H1 (cell line): ENCODE measurements around the gene STEAP2. TPM values are rescaled to one million over a fixed set of nuclear protein-coding genes. Genes with fewer than 3 reads are reported as not detected.

Experiments
- CTCF ChIA-PET: fragments of 300-600 bp; sonication (Branson Sonifier 250); formaldehyde crosslinking; loops from one replicate; lab custom pipeline; 2021; ENCODE audit not compliant: partially characterized antibody; lab: Charles Lee
- POLR2A ChIA-PET: fragments of 300-600 bp; sonication (Branson Sonifier 250); formaldehyde crosslinking; loops from one replicate; lab custom pipeline; 2021; ENCODE audit warnings: inconsistent platforms; ENCODE audit not compliant: partially characterized antibody; lab: Charles Lee
- DNase-seq, 2 experiments: peaks; one replicate each; pipeline versions ENCODE4 v3.0.0 to v3.0.0-alpha.2; 2010 to 2022; ENCODE audit warnings: low spot score in 2 of 2, low read depth in 1 of 2, mixed read lengths in 1 of 2
- FAIRE-seq: peaks from 2 replicates; lab custom pipeline; 2011; peaks lifted over from hg19 to GRCh38; lab: Jason Lieb, UNC
- H2AFZ ChIP-seq: 2 replicates; pipeline ENCODE4 v1.8.1; 2012; ENCODE audit warnings: low read length, inconsistent platforms
- H2AK5ac ChIP-seq: 2 replicates; pipeline ENCODE4 v1.6.1; 2013; ENCODE audit warnings: low read depth, low read length
- H2BK120ac ChIP-seq: replicated peaks from 2 replicates; pipeline ENCODE3; 2013; ENCODE audit warnings: low read depth, low read length, inconsistent platforms
- H2BK12ac ChIP-seq: 2 replicates; pipeline ENCODE4 v1.6.1; 2013; ENCODE audit warnings: low read depth, low read length
- H2BK15ac ChIP-seq: 2 replicates; pipeline ENCODE4 v1.6.1; 2013; ENCODE audit warnings: low read length
- H2BK20ac ChIP-seq: 2 replicates; pipeline ENCODE4 v1.6.1; 2013; ENCODE audit warnings: low read length
- H2BK5ac ChIP-seq: 2 replicates; pipeline ENCODE4 v1.6.1; 2013; ENCODE audit warnings: low read depth, low read length
- H3K14ac ChIP-seq: 2 replicates; pipeline ENCODE4 v1.6.1; 2013; ENCODE audit warnings: inconsistent platforms; ENCODE audit not compliant: insufficient read length
- H3K18ac ChIP-seq: 2 replicates; pipeline ENCODE4 v1.6.1; 2013; ENCODE audit warnings: low read length; ENCODE audit errors: extremely low read depth
- H3K23ac ChIP-seq: 2 replicates; pipeline ENCODE4 v1.6.1; 2013; ENCODE audit warnings: inconsistent platforms; ENCODE audit not compliant: insufficient read length
- H3K23me2 ChIP-seq: 2 replicates; pipeline ENCODE4 v1.6.1; 2013; ENCODE audit warnings: low read depth, low read length
- H3K27ac ChIP-seq: 2 replicates; pipeline ENCODE4 v1.6.1; 2011; ENCODE audit warnings: low read depth, low read length, inconsistent platforms
- H3K27me3 ChIP-seq, 4 experiments: replicated peaks in 1 of 4; 1 replicate in 1 of 4; 2 replicates in 3 of 4; pipeline versions ENCODE4 v1.6.1 to v1.8.1; 2011 to 2013; ENCODE audit warnings: low read length in 3 of 4, mild to moderate bottlenecking in 3 of 4, inconsistent platforms in 2 of 4, mixed read lengths in 2 of 4, moderate library complexity in 1 of 4; ENCODE audit not compliant: control insufficient read depth in 3 of 4, insufficient read depth in 3 of 4; ENCODE audit errors: extremely low read depth in 1 of 4
- H3K36me3 ChIP-seq, 4 experiments: 2 replicates each; pipeline versions ENCODE4 v1.6.1 to v1.8.1; 2011 to 2013; ENCODE audit warnings: mild to moderate bottlenecking in 4 of 4, low read length in 3 of 4, moderate library complexity in 2 of 4, control low read depth in 1 of 4, inconsistent platforms in 1 of 4; ENCODE audit not compliant: insufficient read depth in 4 of 4, control insufficient read depth in 2 of 4
- H3K4ac ChIP-seq: replicated peaks from 2 replicates; pipeline ENCODE3; 2013; ENCODE audit warnings: low read length, low read depth, mixed read lengths, inconsistent platforms; ENCODE audit not compliant: insufficient read length
- H3K4me1 ChIP-seq, 4 experiments: replicated peaks in 1 of 4; 1 replicate in 1 of 4; 2 replicates in 3 of 4; pipeline versions ENCODE4 v1.6.1 to v1.8.1; 2011 to 2013; ENCODE audit warnings: low read length in 3 of 4, inconsistent platforms in 2 of 4, mixed read lengths in 1 of 4; ENCODE audit not compliant: insufficient read depth in 4 of 4, control insufficient read depth in 3 of 4
- H3K4me2 ChIP-seq, 2 experiments: 2 replicates each; pipeline versions ENCODE4 v1.6.1 to v1.8.1; 2011 to 2013; ENCODE audit warnings: low read depth in 2 of 2, low read length in 2 of 2, control low read depth in 1 of 2, inconsistent platforms in 1 of 2, mild to moderate bottlenecking in 1 of 2; ENCODE audit not compliant: insufficient read depth in 1 of 2
- H3K4me3 ChIP-seq, 4 experiments: fragments of 200-600, 300-600 bp in 1 of 4; sonication (generic), shearing (Covaris generic), sonication (Bioruptor Twin) in 1 of 4; 2 replicates each; pipeline versions ENCODE4 v1.5.1 to v1.8.1; 2011 to 2016; ENCODE audit warnings: low read length in 4 of 4, low read depth in 3 of 4, control low read depth in 2 of 4, inconsistent platforms in 2 of 4, mild to moderate bottlenecking in 2 of 4, mixed read lengths in 1 of 4, moderate library complexity in 1 of 4; ENCODE audit not compliant: insufficient read depth in 2 of 4; ENCODE audit errors: extremely low read depth in 1 of 4
- H3K56ac ChIP-seq: replicated peaks from 2 replicates; pipeline ENCODE3; 2013; ENCODE audit warnings: low read depth, mild to moderate bottlenecking, mixed read lengths, low read length, inconsistent platforms; ENCODE audit not compliant: insufficient read length
- H3K79me1 ChIP-seq: 2 replicates; pipeline ENCODE4 v1.6.1; 2013; ENCODE audit warnings: low read depth, low read length, control low read depth
- H3K79me2 ChIP-seq, 2 experiments: 2 replicates each; pipeline versions ENCODE4 v1.6.1 to v1.8.1; 2012 to 2013; ENCODE audit warnings: low read length in 2 of 2, mild to moderate bottlenecking in 2 of 2, inconsistent platforms in 1 of 2; ENCODE audit not compliant: insufficient read depth in 2 of 2, control insufficient read depth in 1 of 2
- H3K9ac ChIP-seq, 4 experiments: replicated peaks in 1 of 4; 1 replicate in 1 of 4; 2 replicates in 3 of 4; pipeline versions ENCODE4 v1.6.1 to v1.8.1; 2011 to 2013; ENCODE audit warnings: low read depth in 3 of 4, low read length in 3 of 4, control low read depth in 2 of 4, mild to moderate bottlenecking in 2 of 4, moderate library complexity in 2 of 4, inconsistent platforms in 1 of 4; ENCODE audit errors: extremely low read depth in 1 of 4
- H3K9me3 ChIP-seq, 2 experiments: 2 replicates each; pipeline versions ENCODE4 v1.6.1 to v1.8.1; 2012 to 2013; ENCODE audit warnings: mild to moderate bottlenecking in 2 of 2, moderate library complexity in 2 of 2, control low read depth in 1 of 2, inconsistent platforms in 1 of 2, low read depth in 1 of 2, low read length in 1 of 2, mixed read lengths in 1 of 2; ENCODE audit not compliant: insufficient read depth in 2 of 2
- H4K20me1 ChIP-seq, 2 experiments: replicated peaks in 1 of 2; 2 replicates each; pipeline versions ENCODE3 to v1.8.1; 2011 to 2013; ENCODE audit warnings: inconsistent platforms in 2 of 2, low read length in 2 of 2, mild to moderate bottlenecking in 1 of 2; ENCODE audit not compliant: insufficient read depth in 2 of 2, control insufficient read depth in 1 of 2
- H4K5ac ChIP-seq: 2 replicates; pipeline ENCODE4 v1.6.1; 2013; ENCODE audit warnings: low read length, low read depth, mixed read lengths, inconsistent platforms; ENCODE audit not compliant: insufficient read length
- H4K8ac ChIP-seq: 2 replicates; pipeline ENCODE4 v1.8.0; 2013; ENCODE audit warnings: mild to moderate bottlenecking, moderate library complexity, low read length, inconsistent platforms; ENCODE audit not compliant: insufficient read depth; ENCODE audit errors: extremely low read depth
- H4K91ac ChIP-seq: replicated peaks from 2 replicates; pipeline ENCODE3; 2013; ENCODE audit warnings: low read length, mixed read lengths, inconsistent platforms; ENCODE audit not compliant: insufficient read length
- ASH2L ChIP-seq: fragments of 200-600, 300-600 bp; sonication (generic); IDR thresholded peaks from one replicate; pipeline ENCODE4 v1.7.1; 2017; ENCODE audit warnings: low read length
- BACH1 ChIP-seq: IDR thresholded peaks from 2 replicates; pipeline ENCODE4 v1.6.1; 2012; ENCODE audit warnings: low read length, improper control_type of control experiment
- CBX5 ChIP-seq: fragments of 300-800, 300-1000 bp; sonication (generic); IDR thresholded peaks from 2 replicates; pipeline ENCODE4 v1.7.1; 2016; ENCODE audit warnings: antibody characterized with exemption, low read length, low read depth
- CHD1 ChIP-seq: IDR thresholded peaks from 2 replicates; pipeline ENCODE4 v1.6.1; 2012; ENCODE audit warnings: low read depth, low read length, improper control_type of control experiment
- JUND ChIP-seq: IDR thresholded peaks from 2 replicates; pipeline ENCODE4 v1.6.1; 2011; ENCODE audit warnings: mild to moderate bottlenecking, improper control_type of control experiment, low read length
- KDM4A ChIP-seq: IDR thresholded peaks from one replicate; pipeline ENCODE4 v1.7.1; 2012; ENCODE audit warnings: low read depth, mild to moderate bottlenecking, moderate library complexity, low read length, inconsistent platforms; ENCODE audit not compliant: severe bottlenecking
- NRF1 ChIP-seq: IDR thresholded peaks from 2 replicates; pipeline ENCODE4 v1.6.1; 2011; ENCODE audit warnings: mild to moderate bottlenecking, low read depth, low read length, improper control_type of control experiment
- POLR2A ChIP-seq, 2 experiments: IDR thresholded peaks; 1 replicate in 1 of 2; 2 replicates in 1 of 2; pipeline ENCODE4 v1.6.1; 2011; ENCODE audit warnings: low read depth in 2 of 2, low read length in 2 of 2, mild to moderate bottlenecking in 2 of 2; ENCODE audit errors: control extremely low read depth in 1 of 2
- RFX5 ChIP-seq: IDR thresholded peaks from 2 replicates; pipeline ENCODE4 v1.6.1; 2011; ENCODE audit warnings: low read depth, low read length, improper control_type of control experiment, borderline replicate concordance
- SAP30 ChIP-seq: fragments of 300-600 bp; sonication (generic); IDR thresholded peaks from 2 replicates; pipeline ENCODE4 v1.7.1; 2012; ENCODE audit warnings: low read length, moderate library complexity, mild to moderate bottlenecking, inconsistent platforms; ENCODE audit not compliant: insufficient read depth, insufficient replicate concordance
- SIN3A ChIP-seq, 2 experiments: IDR thresholded peaks in 1 of 2; conservative IDR thresholded peaks in 1 of 2; 2 replicates each; pipeline ENCODE4 v1.6.1; 2011 to 2012; ENCODE audit warnings: low read length in 2 of 2, improper control_type of control experiment in 1 of 2, low read depth in 1 of 2, mild to moderate bottlenecking in 1 of 2
- SIRT6 ChIP-seq: IDR thresholded peaks from one replicate; pipeline ENCODE4 v1.7.1; 2012; ENCODE audit warnings: low read length, inconsistent platforms
- SIX5 ChIP-seq: IDR thresholded peaks from 2 replicates; pipeline ENCODE4 v1.6.1; 2011; ENCODE audit warnings: mild to moderate bottlenecking, low read depth, low read length
- SP1 ChIP-seq: IDR thresholded peaks from 2 replicates; pipeline ENCODE4 v1.6.1; 2011; ENCODE audit warnings: low read depth, low read length
- SP4 ChIP-seq: IDR thresholded peaks from 2 replicates; pipeline ENCODE4 v1.6.1; 2012; ENCODE audit warnings: low read length, inconsistent platforms
- SUZ12 ChIP-seq: fragments of 200-600 bp; sonication (generic); IDR thresholded peaks from 2 replicates; pipeline ENCODE4 v1.6.1; 2012; ENCODE audit warnings: mild to moderate bottlenecking, inconsistent platforms, low read length, moderate library complexity, mixed read lengths
- YY1 ChIP-seq: IDR thresholded peaks from 2 replicates; pipeline ENCODE4 v1.6.1; 2011; ENCODE audit warnings: low read depth, mild to moderate bottlenecking, low read length
- WGBS, 2 experiments: shearing (Covaris generic) in 1 of 2; methylation state at CpG; one replicate each; pipeline versions ENCODE4 v1.1.6 to v1.1.7; 2013 to 2015; ENCODE audit warnings: low lambda C conversion rate in 2 of 2, mixed read lengths in 2 of 2, inconsistent platforms in 1 of 2, low coverage in 1 of 2, missing lambda C conversion rate in 1 of 2; ENCODE audit not compliant: insufficient replicate concordance in 2 of 2, insufficient coverage in 1 of 2, insufficient read length in 1 of 2; ENCODE audit errors: extremely low coverage in 1 of 2, missing lambda C conversion rate in 1 of 2; 5-methylcytosine and 5-hydroxymethylcytosine counted together
- polyA plus RNA-seq, 7 experiments: library from polyadenylated mRNA; depleted of rRNA in 3 of 7; stranded (reverse) in 5 of 7; unstranded in 2 of 7; fragments of >200 nt in 5 of 7; fragments of 200-250 nt in 2 of 7; gene quantifications; 1 replicate in 5 of 7; 2 replicates in 1 of 7; 4 replicates in 1 of 7; pipeline versions ENCODE4 v1.2.1 to v1.2.3, GENCODE V29; 2011 to 2013; ENCODE audit warnings: missing spikeins in 2 of 7, mixed read lengths in 2 of 7
- total RNA-seq: library from RNA; stranded (reverse); fragmentation: NEBNext Ultra II Directional; extraction: Animal tissue kit (Norgen Biotek cat#: 25700); gene quantifications from 2 replicates; pipeline ENCODE4 v1.2.1, GENCODE V29; 2021

STEAP2 gene
- total and polyA plus RNA-seq, 2 of the 8 experiments (the other 6 are each of a cell fraction or from before 2014, with no cell fraction given) = 13.4 to 18.4 TPM

GRCh38 chr7:90231304-90231703 lies 19.8 kb downstream of the STEAP2 start:
- H2BK12ac ChIP-seq = no peak overlapping the region
- no peaks in the 10 kb centered on the region for H3K79me1 ChIP-seq
- ChIA-PET CTCF (no interaction called here), POLR2A (interaction anchor here (1.7 kb wide), 1 partner anchor 12 kb away, joined by 4 read pairs; no protein-coding TSS in a partner anchor)
- no peak overlapping the region for H3K14ac ChIP-seq
- H3K4me3 ChIP-seq = no peak overlapping the region
- no peaks in the 10 kb centered on the region for H3K4me1 ChIP-seq
- H3K27ac ChIP-seq = no peak overlapping the region
- no peaks in the 10 kb centered on the region for H4K20me1 ChIP-seq
- H3K23me2 ChIP-seq = no peaks in the 10 kb centered on the region
- H3K18ac ChIP-seq = no peak overlapping the region
- no peak overlapping the region for H2BK5ac ChIP-seq
- no peaks in the 10 kb centered on the region for H3K79me2 ChIP-seq
- H4K91ac ChIP-seq = no peak overlapping the region
- DNase-seq (no peak), FAIRE-seq (no peak)
- H3K9me3 ChIP-seq = no peaks in the 10 kb centered on the region
- H3K56ac ChIP-seq = no peak overlapping the region
- no peaks in the 10 kb centered on the region for H3K27me3 ChIP-seq
- no peak overlapping the region for H2BK20ac ChIP-seq
- H3K36me3 ChIP-seq = peaks cover 0 to 27% (median 3%) of the 10 kb centered on the region in 4 experiments; a peak in 4 of 8 replicates
- no peak overlapping the region for H4K5ac ChIP-seq
- H4K8ac ChIP-seq = no peak overlapping the region
- no peak overlapping the region for H2AK5ac ChIP-seq
- H2BK120ac ChIP-seq = no peak overlapping the region
- no peak overlapping the region for H2BK15ac ChIP-seq
- no peak overlapping the region for H3K9ac ChIP-seq
- no peak overlapping the region for H3K23ac ChIP-seq
- no peak overlapping the region for H3K4ac ChIP-seq
- no peak overlapping the region for H3K4me2 ChIP-seq
- H2AFZ ChIP-seq = no peak overlapping the region
- 90% methylated on average over 3 of the region's 3 CpGs; no CpG with 5 or more reads in 1 of the 2 experiments for WGBS, 2 experiments
- TF ChIP-seq YY1 (no peak), SP1 (no peak), SIX5 (no peak), POLR2A (IDR thresholded peaks at IDR 0.05; ENCODE audit: control extremely low read depth in 1 of 2, low read depth in 2 of 2, low read length in 2 of 2) (no peak), SIN3A (conservative IDR thresholded peaks at IDR 0.05 in 1 of 2, IDR thresholded peaks at IDR 0.05 in 1 of 2; ENCODE audit: low read depth in 1 of 2, low read length in 2 of 2) (no peak), NRF1 (no peak), JUND (no peak), RFX5 (no peak), ASH2L (no peak), SIRT6 (no peak), CBX5 (no peak), SP4 (no peak), SAP30 (no peak), SUZ12 (no peak), BACH1 (no peak), CHD1 (no peak), KDM4A (no peak)
